ENCODE results near the gene DDX42. TPM values are rescaled to one million over a fixed set of nuclear protein-coding genes. Genes with fewer than 3 reads are reported as not detected.
"Not testable (repeated sequence)": the region's sequence is repeated elsewhere in the genome, so short reads cannot be mapped to it uniquely, and the experiment has no call there.

The DDX42 gene
- total RNA-seq, 1 donor from 2014 or later: 73.5 TPM

DNA sequence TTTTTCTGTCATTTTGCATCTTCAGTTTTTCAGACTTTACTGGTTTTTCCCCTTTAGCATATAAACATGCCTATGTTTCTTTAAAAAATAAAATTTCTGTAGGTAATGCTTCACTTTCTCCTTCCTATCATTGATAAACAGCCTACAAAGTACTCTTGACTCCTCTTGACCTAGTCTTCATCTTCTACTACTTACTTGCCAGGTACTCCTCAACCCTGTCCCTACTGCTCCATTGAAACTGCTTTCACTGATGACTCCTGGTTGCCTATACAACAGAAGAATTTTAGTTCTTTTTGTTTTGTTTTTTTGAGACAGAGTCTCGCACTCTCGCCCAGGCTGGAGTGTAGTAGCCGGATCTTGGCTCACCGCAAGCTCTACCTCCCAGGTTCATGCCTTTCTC, 7.0 kb downstream of the DDX42 start:
- DNase-seq: no peak

- no peak for DNase-seq
These were observed 9.6 kb downstream of the DDX42 start for GRCh38 chr17:63783522-63783921.

GRCh38 chr17:63785556-63785955, 11.6 kb downstream of the DDX42 start:
- no peak for DNase-seq

DNA sequence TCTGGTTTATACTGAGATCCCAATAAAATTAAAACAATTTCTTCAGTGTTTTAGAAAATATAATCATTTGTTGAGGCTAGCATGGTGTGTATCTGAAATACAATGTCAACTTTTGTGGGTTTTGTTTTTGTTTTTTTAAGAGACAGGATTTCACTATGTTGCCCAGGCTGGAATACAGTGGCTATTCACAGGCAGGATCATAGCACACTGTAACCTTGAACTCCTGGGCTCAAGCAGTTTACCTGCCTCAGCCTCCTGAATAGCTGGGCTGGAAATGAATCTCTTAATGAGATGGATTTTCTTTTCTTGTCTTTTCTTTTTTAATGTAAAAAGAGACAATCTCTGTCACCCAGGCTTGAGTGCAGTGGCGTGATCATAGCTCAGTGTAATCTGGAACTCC, 12.1 kb downstream of the DDX42 start:
- no peak for DNase-seq

DNA sequence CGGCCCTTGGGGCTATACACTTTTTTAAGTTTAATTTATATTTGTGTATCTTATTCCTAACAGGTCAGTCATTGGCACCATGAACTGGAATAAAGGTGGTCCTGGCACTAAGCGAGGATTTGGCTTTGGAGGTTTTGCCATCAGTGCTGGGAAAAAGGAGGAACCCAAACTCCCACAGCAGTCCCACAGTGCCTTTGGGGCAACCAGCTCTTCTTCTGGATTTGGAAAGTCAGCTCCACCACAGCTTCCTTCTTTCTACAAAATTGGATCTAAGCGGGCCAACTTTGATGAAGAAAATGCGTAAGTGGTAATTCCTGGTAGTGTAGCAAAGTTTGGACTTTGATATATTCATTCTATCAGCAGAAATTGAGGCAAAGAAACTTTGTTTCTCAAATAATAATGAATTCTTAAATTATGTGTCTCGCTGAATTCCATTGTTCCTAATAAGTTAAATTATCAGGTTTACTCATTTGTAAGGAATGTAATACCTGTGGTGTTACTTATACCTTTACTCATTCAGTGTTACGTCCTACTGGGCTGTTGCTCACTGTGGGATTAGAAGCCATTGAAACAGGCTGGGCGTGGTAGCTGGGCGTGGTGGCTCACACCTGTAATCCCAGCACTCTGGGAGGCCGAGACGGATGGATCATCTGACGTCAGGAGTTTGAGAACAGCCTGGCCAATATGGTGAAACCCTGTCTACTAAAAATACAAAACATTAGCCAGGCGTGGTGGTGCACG, 13.2 kb downstream of the DDX42 start:
- DNase-seq: no peak

GRCh38 chr17:63790057-63790456, 16.1 kb downstream of the DDX42 start:
- no peak for DNase-seq

GRCh38 chr17:63792055-63792729, 18.2 kb downstream of the DDX42 start:
- no peak for DNase-seq

GRCh38 chr17:63796375-63796774, 22.4 kb downstream of the DDX42 start:
- not testable (repeated sequence) for DNase-seq

GRCh38 chr17:63798572-63799106, 24.7 kb downstream of the DDX42 start:
- DNase-seq: no peak

- no peak for DNase-seq
These were observed 26.8 kb downstream of the DDX42 start for GRCh38 chr17:63800783-63801182.

- DNase-seq: no peak
These were observed 30.4 kb downstream of the DDX42 start for GRCh38 chr17:63804328-63804727.

DNA sequence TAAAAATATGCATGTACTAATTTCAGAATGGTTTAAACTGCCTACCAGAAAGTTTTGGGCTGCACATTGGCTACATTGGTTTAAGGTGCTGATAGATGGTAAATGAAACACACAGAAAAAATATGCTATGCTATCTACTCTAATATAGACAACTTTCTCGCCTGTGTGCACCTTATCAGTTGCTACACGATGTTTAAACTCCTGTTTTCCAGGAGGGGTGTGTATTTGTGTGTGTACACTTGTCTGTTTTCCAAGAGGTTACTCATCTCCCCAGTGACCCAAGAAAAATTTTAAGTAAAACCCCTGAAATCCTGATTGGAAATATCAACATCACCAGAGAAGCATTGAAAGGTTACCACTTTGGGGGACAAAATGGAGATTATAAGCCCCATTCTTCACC, 31.6 kb downstream of the DDX42 start:
- no peak for DNase-seq

DNA sequence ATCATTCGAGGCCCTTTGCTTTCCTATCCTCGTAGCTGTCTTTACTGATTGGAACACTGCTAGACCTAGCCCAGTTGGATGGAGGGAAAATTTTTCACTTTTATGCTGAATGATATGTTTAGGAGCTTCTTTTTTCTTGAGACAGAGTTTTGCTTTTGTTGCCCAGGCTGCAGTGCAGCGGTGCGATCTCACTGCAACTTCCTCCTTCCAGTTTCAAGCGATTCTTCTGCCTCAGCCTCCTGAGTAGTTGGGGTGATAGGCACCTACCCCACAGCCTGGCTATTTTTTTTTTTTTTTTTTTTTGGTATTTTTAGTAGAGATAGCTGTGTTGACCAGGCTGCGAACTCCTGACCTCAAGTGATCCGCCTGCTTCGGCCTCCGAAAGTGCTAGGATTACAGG, 36.0 kb downstream of the DDX42 start:
- no peak for DNase-seq

DNA sequence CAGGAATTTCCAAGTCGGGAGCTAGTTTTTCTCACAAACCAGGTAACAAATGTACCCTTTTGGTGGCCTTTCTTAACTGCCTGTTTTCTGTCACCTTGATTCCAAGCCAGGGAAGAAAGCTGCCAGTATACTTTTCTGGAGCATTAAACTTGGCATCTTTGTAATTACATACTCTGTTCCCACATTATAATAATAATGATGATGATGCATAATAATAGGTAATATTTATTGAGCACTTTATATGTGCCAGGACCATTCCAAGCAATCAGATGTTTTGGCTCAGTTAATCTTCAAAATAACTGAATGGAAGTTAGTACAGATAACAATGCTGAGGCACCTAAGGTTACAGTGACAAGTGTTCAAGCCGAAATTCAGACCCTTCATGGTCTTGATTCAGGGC, 42.2 kb downstream of the DDX42 start:
- DNase-seq: no peak

GRCh38 chr17:63816669-63817068, 42.7 kb downstream of the DDX42 start:
- DNase-seq: no peak

- DNase-seq: no peak
These were observed 43.9 kb downstream of the DDX42 start for GRCh38 chr17:63817736-63818385.

DNA sequence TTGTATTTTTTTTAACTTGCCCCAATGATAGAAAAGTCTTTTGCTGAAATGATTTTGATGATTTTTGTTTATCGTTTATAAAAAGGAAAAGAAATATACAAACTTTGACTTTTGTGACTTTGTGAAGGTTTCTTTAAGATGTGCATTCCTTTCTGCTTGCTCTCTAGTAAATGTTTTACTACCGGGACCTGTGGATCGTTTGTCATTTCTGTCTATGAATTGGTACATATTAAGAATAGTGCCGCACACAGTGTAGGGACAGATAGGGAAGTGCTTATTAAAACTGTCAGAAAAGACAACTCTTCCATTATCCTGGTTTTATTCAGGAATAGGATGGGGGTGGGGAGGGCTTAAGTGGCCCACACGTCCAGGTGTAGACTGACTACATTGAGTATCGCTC, 45.2 kb downstream of the DDX42 start:
- no peak for DNase-seq

DNA sequence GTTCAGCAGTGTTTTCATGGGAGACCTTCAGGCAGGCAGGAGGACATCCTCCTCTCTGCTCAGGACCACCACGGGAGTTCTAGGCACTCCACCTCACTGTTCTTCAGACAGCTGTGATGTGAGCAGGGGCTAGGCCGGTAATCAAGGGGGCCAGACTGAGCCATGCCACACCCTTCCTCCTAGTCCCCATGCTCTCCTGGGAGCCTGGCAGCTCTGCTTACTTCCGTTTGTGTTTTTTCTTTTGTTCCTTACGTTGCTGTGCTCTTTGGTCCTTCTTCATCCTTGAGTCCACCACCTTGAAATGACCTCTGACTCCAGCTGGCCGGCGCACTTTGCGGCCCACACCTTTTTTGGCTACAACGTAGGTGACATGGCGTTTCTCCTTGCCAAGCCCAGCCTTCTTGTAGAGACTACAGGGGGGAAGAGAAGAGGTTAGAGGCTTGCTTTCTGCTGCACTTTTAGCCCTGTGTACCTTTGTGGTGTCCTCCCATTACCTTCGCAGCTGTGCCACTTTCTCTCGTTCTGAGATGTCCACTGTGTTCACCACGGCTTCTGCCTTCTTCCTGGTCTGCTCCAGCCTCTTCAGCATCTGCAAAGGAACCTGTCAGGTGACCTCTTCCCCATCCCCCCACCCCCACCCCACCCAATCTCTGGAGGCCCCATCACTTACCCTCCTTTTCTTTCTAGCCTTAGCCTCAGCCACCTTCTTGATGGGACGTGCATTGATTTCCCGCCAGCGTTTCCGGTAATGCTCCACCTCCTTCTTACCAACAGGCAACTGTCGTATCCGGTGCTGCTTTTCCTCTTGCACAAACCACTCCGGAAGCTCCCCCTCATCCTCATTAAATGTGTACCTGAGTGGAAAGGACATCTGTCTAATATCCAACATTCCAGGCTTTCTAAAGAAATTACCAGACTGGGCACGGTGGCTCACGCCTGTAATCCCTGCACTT, 45.9 kb downstream of the DDX42 start:
- no peak for DNase-seq

DNA sequence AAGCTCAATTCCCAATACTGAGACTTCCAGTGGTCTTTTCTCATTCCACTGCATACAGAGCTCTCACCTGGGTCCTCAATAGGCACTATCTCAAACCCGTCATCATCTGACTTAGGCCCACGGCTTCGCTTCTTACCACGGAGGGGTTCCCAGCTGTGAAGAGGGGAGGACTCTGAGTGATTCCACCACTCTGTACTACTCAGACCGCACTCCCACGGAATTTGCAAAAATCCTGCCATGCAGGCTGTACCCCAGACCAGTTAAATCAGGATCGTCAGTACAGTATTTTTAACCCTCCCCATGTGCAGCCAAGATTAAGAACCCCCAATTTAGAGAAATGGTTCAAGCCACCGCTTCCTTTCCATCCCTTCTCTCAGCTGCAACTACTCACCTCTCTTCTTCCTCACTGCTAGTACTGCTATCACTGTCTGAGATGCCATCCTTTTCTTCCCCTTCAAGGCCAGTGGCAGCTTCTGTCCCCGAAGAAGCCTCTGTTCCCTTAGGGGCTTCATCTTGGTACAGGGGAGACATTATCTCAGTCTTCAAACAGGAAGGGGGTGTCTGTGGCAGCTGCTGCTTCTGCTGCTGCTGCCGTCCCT, 47.1 kb downstream of the DDX42 start:
- no peak for DNase-seq

- no peak for DNase-seq
These were observed 47.8 kb downstream of the DDX42 start for GRCh38 chr17:63821804-63822203.

GRCh38 chr17:63822537-63822936, 48.6 kb downstream of the DDX42 start:
- DNase-seq: no peak

Data from occipital lobe (tissue), 2 donors.